RKO (cell line): Measurements from ENCODE around the gene ADARB2.

ENCODE experiments used
- DNase-seq: peaks from one replicate; pipeline ENCODE4 v3.0.0-alpha.2; 2016; ENCODE audit warnings: low spot score

The ADARB2 gene

DNA sequence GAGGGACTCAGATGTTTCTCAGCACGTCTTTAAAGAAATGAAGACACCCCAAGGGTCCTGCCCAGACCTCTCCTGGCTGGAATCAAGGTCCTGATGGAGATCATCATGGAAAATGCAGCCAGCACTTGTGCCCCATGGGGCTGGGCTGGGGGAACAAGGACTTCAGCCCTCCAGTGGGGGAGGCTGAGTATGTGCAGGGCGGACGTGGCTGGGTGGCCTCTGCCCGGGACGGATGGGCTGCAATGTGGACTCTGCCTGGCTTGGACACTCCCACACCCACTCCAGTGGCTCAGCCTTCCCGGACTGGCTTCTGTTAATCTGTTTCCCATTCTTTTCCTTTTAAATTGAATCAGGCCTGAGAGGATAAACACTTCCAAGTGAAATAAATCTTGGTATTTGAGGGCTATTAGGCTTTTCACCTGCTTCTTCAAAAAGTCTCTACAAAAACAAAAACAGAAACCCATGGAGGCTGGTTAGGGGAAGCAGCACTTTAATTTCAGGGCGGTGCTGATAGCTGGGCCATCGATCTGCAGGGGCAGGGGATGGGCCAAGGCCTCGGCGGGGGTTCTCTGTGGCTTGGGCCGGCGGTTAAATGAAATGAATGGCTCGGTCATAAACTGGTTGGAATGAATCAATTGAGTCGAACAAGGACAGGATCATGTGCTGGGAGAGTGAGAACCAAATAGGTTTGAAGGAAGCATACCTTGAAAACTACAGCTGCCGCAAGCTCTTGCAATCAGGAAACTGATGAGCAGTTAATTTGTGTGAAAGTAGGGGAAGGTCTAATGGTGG, 51.4 kb downstream of the ADARB2 start:
- DNase-seq: no peak

DNA sequence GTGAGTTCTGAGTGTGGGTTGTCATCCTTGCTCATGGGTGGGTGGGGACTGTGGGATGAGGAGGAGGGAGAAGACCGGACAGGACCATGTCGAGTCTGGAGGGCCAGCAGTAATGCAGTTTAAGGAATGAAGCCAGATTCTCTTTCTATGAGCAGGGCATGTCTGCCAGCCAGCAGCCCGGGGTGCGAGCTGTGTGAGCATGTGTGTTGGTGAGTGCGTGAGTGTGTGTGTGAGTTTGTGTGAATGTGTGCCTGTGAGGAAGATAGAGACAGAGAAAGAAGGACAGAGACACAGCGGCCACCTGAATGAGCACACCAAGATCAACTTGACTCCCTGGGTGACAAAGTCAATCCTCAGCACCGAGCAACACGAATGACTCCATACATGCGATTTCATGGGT, 52.3 kb downstream of the ADARB2 start:
- DNase-seq: no peak

DNA sequence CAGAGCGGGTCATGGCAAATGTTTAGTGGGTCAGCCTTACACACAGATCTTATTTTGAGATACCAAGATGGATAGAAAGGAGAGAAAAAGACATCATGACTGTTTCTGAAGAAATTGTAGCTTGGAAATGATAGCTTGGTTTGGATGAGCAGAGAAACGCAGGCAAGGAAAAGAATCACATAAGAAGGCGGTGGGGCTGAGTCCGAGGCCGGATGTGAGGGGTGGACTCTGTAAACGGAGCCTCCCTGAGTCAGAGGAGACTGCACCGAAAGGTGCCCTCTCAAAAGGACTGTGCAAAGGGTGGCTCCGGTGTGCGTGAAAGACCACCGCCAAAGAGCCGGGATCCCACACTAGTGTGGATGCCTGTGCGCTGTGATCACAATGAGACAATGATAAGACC, 53.7 kb downstream of the ADARB2 start:
- DNase-seq: no peak

DNA sequence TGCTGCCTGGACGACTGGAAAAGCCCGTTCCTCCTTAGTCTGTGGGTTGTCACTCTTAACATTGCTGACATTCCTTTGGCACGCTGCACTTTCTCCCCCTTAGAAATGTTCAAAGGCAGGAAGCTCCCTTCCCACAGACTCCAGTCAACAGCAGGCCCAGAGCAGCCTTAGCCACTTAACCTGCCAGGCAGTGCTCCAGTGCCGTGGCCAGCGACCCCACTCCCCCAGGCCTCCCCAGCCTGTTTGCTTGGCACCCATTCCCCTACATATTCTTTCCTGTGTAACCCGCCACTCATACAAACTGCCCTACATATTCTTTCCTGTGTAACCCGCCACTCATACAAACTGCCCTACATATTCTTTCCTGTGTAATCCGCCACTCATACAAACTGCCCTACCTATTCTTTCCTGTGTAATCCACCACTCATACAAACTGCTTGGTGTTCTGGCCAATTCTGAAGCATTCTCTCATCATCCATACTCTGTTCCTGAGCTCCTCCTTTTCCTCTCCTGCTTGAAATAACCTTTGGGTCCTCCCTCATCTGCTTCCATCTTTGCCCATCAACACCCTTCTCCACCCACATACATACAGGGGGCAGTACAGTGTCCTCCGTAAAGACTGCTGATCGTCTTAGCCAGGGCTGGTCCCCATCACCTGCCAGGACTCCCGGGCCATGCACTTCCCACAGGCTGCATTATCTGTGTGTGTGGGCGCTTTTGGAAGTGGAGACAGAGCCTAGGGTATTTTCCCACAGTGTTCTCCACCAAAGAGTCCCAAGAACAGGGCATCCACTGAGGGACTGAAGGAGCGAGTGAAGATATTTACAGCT, 57.3 kb downstream of the ADARB2 start:
- DNase-seq: no peak

DNA sequence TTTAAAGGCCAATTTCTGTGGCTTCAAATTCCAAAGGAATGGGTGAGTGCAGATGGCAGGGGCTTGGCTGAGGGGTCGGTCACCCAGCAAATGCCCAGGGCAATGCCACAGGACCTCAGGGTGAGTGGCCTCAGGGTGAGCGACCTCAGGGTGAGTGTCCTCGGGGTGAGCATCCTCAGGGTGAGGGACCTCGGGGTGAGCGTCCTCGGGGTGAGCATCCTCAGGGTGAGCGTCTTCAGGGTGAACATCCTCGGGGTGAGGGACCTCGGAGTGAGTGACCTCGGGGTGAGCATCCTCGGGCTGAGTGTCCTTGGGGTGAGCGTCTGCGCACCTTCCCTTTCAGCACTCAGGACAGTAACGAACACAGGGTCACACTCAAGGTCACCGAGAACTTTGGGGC, 59.2 kb downstream of the ADARB2 start:
- DNase-seq: no peak

DNA sequence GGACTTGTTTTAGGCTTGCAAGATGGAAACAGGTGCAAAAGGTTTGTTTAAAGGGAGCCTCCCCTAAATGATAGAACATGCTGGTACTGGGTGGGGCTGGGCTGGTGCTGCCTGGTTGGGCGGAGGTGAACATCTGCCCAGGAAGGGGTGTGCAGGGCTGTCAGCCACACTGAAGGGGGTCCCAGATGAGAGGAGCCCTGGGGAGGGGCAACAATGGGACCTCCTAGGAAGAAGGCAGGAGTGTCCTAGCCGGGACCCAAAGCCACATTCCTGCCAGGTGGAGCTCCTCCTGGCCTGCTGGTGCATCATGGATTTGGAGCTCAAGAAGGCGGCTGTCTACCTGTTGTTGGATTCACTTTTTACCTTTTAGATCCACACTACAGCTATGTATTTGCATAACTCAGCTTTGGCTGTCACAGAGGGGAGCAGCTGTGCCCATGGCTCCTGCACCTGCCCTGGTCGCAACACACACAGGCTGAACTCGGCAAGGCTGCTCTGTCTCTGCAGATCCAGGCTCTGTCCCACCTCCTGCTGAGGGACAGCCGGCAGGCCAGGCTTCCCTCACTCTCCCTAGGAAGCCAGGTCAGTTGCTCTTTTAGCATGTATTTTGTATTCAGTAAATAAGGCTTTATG, 59.9 kb downstream of the ADARB2 start:
- DNase-seq: no peak

DNA sequence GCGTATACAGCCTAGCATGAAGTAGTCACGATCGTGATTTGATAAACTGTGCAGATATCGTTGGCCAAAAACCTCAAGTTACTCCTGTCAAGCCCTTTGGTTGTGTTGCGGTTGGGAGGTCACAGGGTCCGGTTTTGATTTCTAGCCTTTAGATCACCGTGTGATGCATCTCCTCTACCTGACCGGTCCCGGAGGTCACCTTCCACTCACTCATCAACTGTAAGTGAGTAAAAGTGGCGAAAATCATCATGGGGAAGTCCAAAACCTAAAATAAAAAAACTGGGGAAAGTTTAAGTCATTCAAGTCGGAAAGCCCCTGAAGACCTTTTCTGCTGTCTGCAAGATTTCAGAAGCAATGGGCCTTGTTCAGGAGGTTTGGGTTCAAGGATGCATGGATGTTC, 62.8 kb downstream of the ADARB2 start:
- DNase-seq: no peak

DNA sequence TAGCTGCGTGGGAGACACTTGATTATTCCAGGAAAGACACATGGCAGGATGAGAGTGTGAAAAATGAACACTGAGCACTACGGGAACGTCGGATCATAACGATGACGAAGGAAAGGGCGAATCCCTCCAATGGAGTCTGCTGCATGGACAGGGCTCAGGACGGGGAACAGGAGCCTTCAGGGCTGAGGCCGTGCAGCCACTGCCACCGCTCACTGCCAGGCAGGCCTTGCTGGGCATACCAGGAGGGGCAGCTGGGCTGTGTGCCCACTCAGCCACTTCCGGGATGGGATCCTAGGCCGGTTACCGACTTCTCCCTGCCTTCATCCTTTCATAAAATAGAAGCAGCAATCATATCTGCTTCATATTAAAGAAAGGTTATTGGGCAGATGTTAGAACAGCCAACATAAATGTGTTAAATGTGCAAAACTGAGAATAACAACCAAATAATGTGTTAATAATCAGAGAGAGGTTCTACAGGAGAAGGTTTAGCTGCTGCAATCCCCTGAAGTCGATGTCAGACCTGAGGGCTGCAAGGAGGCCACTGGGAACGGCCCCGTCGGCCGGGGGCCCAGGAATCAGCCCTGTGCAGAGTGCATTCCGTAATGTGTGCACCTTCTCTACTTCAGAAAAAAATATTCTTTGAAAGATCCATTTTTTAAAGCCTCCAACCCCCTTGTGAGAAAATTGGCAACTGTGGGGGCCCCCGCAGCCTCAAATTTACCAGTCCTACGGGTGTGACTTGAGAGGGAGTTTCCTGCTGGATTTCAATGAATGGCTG, 63.6 kb downstream of the ADARB2 start:
- no peak for DNase-seq

DNA sequence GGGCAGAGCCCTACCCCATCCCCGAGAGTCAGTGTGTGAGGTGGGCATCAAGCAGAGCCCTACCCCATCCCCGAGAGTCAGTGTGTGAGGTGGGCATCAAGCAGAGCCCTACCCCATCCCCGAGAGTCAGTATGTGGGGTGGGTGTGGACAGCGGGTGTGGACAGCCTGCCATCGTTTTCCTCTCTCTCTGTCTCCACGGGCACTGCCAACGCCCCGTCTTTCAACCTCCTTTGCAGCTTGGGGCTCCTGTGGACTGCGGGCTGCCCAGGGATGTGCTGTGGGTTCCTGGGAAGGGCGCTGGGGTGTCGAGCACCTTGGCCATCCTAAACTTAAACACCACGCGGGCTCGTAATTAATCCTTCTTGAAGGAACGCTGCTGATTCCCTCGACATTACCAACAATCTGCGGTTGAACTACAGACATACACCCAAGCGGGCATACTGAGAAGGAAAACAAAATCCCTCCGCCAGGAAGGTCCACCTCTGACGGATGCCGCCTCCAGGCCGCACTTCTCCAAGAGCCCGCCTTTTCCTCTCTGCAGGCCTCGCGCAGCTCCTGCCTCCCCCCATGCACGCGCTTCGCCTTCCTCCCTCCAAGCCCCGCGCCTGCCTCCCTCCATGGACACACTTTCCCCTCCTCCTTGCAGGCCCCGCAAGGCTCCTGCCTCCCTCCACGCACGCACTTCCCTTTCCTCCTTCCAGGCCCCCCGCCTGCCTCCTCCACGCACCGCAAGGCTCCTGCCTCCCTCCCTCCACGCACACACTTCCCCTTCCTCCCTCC, 65.1 kb downstream of the ADARB2 start:
- no peak for DNase-seq

DNA sequence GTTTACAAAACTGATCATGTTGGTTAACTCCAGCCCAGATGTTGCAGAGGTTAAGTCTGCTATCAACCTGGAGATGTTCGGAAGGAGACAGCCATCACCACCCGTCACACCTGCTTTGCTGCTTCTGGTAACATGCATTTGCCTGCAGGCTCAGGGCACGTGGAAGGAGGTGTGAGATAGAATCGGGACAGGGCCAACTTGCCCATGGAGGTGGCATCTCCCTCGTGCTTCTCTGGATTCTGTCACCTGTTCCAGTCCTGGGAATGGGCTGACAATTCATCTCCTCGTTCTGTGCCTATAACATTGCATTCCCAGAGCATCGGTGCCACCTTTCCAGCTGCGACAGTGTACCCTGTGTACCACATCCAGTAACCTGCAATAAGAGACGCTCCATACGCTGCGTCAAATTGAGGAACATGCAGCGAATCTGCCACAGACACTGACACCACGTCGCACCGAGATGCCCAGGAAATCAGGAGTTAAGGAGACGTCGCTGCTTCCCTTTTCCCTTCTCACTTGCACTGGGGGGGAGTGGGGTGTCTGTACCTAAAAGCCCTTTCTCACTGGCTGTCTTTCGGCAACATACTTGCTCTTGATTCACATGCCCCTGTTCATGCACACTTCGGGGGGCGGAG, 65.8 kb downstream of the ADARB2 start:
- no peak for DNase-seq

DNA sequence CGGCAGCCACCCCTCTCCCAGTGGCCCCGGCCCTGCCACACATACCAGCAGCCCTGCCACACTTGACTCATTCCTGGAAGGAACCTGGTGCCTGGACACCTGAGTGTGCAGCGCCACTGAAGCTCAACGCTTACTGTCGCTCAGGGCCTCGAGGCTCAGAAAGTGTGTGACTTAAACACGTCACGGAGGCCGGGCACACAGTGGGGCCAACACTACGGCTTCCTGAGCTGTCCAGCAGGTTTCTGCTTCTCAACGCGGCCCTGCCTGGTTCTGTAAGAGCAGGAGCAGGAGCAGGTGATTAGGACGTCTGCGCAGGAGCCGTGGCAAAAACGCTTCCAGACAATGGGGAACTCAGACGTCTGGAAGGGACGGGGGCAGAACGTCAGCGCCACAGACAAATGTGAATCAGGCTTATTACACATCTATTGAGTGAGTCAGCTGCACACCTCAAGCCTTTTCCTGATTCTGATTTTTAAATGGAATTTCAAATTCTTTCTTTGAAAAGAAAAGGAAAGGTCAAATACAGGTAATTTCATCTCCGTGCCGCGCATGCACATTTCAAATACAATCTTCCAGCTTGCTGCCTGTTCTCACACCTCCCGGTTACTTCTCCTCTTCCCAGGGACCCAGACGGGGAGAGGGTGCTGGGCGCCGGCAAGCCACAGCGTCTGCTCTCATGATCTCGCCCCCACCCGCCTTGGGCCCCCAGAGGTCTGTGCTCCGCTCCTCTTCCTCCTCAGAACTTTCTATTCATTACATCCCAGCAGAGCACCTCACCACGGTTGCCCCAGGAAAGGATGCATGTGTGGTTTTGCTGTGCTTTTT, 66.6 kb downstream of the ADARB2 start:
- no peak for DNase-seq

DNA sequence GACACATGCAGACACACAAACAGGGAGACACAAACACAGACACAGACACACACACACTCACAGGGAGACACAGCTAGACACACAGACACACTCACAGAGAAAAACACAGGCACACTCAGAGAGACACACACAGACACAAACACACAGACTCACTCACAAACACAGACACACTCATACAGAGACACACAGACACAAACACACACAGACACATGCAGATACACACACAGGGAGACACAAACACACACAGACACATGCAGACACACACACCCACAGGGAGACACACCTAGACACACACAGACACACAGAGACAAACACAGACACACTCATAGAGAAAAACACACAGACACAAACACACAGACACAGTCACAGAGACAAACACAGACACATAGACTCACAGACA, 67.9 kb downstream of the ADARB2 start:
- DNase-seq: no peak

DNA sequence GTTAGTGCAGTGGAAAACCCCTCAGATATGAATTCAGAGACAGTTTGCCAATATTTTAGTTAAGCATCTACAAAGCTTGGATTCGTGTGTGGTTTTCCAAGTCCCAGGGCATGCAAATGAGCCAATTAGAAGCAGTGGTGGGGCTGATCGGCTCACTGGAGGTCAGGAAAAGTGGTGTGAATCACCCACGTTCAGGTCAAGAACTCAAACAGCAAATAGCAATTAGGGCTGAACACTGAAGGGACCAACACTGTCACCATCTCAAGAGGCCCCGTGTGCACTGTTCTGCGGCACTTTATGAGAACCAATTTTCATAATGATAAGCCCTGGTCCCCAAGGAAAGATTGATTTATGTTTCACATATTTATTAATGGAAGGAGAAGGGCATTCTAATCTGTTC, 68.9 kb downstream of the ADARB2 start:
- DNase-seq: no peak

DNA sequence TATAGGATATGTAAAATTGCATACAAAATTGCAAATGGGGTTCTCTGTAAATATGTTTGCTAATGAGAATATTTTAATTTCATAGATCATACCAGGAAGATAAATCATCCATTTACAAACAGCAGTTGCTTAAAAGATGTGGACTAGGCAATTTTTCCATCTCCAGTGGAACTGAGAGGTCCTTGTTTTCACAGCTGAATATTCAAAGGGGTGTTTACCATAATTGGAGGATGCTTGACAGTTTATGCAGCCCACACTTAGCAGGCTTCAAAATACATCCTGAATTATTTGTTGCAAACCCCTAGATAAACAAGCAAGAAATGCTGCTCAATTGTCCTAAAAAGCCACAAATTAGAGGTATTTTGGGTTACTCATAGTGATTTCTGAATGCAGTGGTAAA, 69.9 kb downstream of the ADARB2 start:
- DNase-seq: no peak

DNA sequence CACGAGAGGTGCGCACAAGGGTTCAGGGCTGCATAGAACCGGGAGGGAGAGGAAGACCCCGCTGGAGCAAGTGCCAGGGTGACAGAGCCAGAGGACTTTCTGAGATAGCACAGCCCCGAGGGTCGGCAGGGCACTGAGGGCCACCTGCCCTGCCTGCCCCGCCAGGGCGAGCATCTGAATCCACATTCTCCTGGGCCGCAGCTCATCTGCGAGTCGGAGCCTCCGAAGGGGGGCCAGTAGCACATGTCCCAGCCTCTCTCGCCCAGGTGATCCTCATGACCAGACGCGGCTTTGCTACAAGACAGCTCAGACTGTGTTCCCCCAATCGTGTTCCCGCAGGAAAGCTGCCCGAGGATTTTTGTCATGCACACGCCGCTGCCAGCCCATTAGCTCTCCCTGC, 71.2 kb downstream of the ADARB2 start:
- no peak for DNase-seq

DNA sequence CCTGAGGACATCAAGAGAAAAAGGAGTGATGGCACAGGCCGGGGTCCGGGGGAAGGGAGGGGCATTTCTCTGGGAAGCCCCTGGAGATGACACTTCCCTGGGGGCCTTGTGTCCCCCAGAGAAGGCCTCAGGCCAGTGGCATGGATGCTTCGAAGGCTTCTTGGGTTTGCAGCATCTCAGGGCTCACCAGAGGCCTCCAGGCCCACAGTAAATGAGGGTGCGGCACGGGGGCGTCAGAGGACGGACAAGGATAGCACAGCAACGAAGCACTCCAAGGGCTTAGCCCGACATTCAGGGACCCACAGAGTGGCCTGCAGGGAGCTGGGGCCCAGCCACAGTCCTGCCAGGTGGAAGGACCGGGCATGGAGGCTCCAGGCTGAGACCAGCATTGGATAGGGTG, 71.6 kb downstream of the ADARB2 start:
- no peak for DNase-seq

DNA sequence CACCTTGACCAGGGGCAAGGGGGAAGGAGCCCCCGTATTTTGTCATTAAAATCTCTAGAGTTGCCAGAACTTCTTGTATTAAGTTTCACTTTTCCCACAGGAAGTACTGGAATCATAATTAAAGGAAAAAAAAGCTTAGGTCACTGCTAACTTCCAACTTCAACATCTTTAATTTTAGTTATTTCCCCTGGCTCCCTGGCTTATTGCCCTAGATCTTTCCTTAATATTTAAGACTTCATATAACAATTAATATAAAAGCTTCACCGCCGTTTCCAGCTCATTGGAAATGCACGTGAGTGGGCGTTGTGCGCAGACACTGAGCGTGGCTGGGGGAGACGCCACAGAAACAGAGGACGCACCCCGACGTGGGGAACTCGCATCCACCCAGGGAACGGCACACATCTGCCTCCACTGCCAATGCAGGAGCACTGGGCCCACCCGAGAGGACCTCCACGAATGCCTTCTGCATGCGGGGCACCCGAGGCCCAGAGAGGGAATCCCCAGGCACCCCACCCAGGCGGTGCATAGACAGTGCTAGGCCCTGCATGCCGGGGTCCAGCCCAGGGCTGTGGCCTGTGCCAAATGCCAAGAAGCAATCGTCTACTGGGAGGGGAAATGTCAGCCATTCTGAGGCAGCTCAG, 72.2 kb downstream of the ADARB2 start:
- DNase-seq: no peak

DNA sequence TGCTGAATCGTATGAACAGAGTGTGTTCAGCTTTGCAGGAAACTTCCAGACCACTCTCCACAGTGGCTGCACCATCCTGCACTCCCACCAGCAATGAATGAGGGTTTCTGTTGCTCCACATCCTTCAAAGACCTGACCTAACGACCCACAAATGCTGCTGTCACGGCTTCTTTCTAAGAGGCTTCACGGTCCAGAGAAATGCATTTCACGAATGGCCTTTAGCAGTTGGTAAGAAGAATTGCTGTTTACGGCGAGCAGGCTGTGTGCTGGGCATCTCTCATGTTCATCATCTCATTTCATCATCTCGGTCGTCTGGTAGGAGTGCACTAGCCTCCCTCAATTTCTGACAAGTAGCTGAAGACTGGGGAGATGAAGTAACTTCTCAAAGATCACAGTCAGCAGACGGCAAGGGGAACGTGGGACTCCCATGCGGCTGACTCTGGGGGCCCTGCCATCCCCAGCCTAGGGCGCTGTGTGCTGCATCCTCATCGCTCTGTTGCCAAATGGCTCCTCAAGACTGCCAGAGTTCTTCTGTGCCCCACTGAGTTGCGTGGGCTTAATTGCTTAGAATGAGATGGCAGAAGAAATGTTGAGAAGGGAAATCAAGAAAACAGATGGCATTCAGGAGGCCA, 72.9 kb downstream of the ADARB2 start:
- no peak for DNase-seq

DNA sequence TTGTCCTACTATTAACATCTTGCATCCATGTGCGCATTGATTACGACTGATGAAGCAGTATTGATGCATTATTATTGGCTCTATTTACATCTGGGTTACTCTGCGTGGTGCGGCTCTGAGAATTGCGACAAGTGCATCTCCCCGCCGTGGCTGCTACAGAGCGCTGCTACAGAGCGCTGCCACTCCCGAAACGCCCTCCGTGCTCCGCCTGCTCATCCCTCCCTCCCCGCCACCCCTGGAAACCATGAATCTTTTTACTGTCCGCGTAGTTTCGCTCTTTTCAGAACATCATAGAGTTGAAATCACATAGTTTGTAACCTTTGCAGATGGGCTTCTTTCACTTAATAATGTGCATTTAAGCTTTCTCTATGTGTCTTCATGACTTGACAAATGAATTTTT, 74.1 kb downstream of the ADARB2 start:
- DNase-seq: no peak
